GM12891 (cell line): ENCODE measurements around the gene NCF4.

Source experiments
- POLR2A ChIP-seq: IDR thresholded peaks from 2 replicates; pipeline ENCODE4 v1.6.1; 2011; ENCODE audit warnings: low read depth, low read length, control low read depth
- POLR2AphosphoS5 ChIP-seq: IDR thresholded peaks from 2 replicates; pipeline ENCODE4 v1.6.1; 2011; ENCODE audit warnings: low read depth, low read length, control low read depth
- POU2F2 ChIP-seq: IDR thresholded peaks from 2 replicates; pipeline ENCODE4 v1.6.1; 2011; ENCODE audit warnings: low read depth, mild to moderate bottlenecking, control low read depth, low read length, moderate library complexity
- SPI1 ChIP-seq: IDR thresholded peaks from 2 replicates; pipeline ENCODE4 v1.6.1; 2011; ENCODE audit warnings: low read depth, low read length, control low read depth
- TAF1 ChIP-seq: IDR thresholded peaks from 2 replicates; pipeline ENCODE4 v1.6.1; 2011; ENCODE audit warnings: low read depth, low read length, control low read depth

DNA sequence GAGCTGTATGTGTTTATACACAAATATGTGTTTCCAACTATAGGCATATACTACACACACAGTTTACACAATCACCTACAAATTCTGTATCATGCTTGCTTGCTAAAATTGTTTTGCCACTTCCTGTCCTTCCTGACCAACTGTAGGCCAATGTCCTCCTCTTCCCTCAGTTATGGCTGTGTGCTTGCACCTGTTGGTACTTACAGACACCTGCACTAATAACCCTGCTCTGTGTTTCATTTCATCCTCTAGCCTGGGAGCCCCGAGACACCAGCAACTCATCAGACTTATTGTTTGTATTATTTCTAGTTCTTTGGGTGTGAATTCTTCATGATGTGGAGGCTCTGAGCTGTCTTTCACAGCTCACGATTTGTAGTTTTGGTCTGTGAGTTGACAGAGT lies 1.8 kb upstream of the NCF4 start:
- TF ChIP-seq POLR2AphosphoS5 = no peak
- TF ChIP-seq TAF1 = no peak
- TF ChIP-seq POLR2A = no peak
- TF ChIP-seq SPI1 = no peak
- TF ChIP-seq POU2F2 = no peak
